ENCODE measurements around the gene MARK1.
"Not testable (repeated sequence)": the region's sequence is repeated elsewhere in the genome, so short reads cannot be mapped to it uniquely, and the experiment has no call there.

MARK1 gene

DNA sequence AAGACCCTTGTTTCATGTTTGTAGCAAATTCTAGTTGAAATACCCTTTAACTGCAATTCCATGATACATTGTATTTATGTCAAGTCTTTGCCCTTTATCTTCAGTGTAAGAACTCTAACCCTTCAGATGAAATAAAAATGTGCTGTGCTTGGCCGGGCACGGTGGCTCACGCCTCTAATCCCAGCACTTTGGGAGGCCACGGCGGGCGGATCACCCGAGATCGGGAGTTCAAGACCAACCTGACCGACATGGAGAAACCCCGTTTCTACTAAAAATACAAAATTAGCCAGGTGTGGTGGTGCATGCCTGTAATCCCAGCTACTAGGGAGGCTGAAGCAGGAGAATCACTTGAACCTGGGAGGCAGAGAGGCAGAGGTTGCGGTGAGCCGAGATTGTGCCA lies 155.8 kb downstream of the MARK1 start:
- not testable (repeated sequence) for H3K4me3 Mint-ChIP-seq; H3K4me1 Mint-ChIP-seq (ENCODE audit: low read depth); H3K27me3 Mint-ChIP-seq; H3K9me3 Mint-ChIP-seq (ENCODE audit: low read depth); H3K36me3 Mint-ChIP-seq; H3K27ac Mint-ChIP-seq

- H3K9me3 Mint-ChIP-seq (ENCODE audit: low read depth), result no peaks in the 10 kb centered on the region
- H3K27ac Mint-ChIP-seq, result no peak overlapping the region
- H3K27me3 Mint-ChIP-seq, result peaks cover 3% of the 10 kb centered on the region
- peaks cover 4% of the 10 kb centered on the region for H3K4me1 Mint-ChIP-seq (ENCODE audit: low read depth)
- no peak overlapping the region for H3K4me3 Mint-ChIP-seq
- no peaks in the 10 kb centered on the region for H3K36me3 Mint-ChIP-seq
Observed at GRCh38 chr1:220684890-220685289, 157.0 kb downstream of the MARK1 start.

- Mint-ChIP-seq H3K27ac (no peak overlapping the region), H3K9me3 (ENCODE audit: low read depth) (no peaks in the 10 kb centered on the region), H3K4me3 (no peak overlapping the region), H3K4me1 (ENCODE audit: low read depth) (peaks cover 8% of the 10 kb centered on the region), H3K27me3 (peaks cover 4% of the 10 kb centered on the region), H3K36me3 (no peaks in the 10 kb centered on the region)
Observed at GRCh38 chr1:220685879-220686278, 157.9 kb downstream of the MARK1 start.

DNA sequence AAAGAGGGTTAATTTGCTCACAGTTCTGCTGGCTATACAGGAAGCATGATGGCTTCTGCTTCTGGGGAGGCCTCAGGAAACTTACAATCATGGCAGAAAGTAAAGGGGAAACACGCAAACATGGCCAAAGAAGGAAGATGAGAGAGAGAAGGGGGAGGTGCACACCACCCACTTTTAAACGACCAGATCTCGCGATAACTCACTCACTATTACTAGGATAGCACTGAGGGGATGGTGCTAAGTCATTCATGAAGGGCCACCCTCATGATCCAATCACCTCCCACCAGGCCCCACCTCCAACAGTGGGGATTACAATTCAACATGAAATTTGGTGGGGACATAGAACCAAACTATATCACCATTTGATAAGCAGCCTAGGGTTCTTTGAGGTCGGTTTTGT lies 159.9 kb downstream of the MARK1 start:
- no peak overlapping the region for H3K27ac Mint-ChIP-seq
- H3K9me3 Mint-ChIP-seq (ENCODE audit: low read depth), result no peaks in the 10 kb centered on the region
- H3K4me3 Mint-ChIP-seq, result no peak overlapping the region
- no peaks in the 10 kb centered on the region for H3K36me3 Mint-ChIP-seq
- peaks cover 4% of the 10 kb centered on the region for H3K27me3 Mint-ChIP-seq
- peaks cover 8% of the 10 kb centered on the region for H3K4me1 Mint-ChIP-seq (ENCODE audit: low read depth)

DNA sequence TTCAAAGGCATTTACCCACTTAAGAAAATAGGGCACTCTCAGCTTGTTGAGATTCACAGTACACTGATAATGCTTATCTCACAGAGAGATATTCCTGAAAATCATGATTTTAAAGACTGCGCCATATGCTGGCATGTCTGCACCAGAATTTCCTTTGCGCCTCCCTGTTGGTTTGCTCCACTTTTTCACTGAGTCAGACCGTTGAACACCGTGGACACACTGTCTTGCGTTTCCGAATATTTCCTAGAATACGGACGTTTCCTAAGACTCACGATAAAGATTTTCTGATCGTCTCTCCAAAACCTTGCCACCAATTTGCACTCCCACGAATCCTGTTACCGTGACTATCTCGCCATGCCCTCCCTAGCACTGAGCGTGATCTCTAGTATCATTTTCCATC lies 161.7 kb downstream of the MARK1 start:
- H3K4me3 Mint-ChIP-seq, result peak overlapping the region; percentile 81
- peaks cover 8% of the 10 kb centered on the region for H3K4me1 Mint-ChIP-seq (ENCODE audit: low read depth)
- H3K27ac Mint-ChIP-seq, result no peak overlapping the region
- H3K36me3 Mint-ChIP-seq, result no peaks in the 10 kb centered on the region
- peaks cover 5% of the 10 kb centered on the region for H3K27me3 Mint-ChIP-seq
- H3K9me3 Mint-ChIP-seq (ENCODE audit: low read depth), result no peaks in the 10 kb centered on the region

DNA sequence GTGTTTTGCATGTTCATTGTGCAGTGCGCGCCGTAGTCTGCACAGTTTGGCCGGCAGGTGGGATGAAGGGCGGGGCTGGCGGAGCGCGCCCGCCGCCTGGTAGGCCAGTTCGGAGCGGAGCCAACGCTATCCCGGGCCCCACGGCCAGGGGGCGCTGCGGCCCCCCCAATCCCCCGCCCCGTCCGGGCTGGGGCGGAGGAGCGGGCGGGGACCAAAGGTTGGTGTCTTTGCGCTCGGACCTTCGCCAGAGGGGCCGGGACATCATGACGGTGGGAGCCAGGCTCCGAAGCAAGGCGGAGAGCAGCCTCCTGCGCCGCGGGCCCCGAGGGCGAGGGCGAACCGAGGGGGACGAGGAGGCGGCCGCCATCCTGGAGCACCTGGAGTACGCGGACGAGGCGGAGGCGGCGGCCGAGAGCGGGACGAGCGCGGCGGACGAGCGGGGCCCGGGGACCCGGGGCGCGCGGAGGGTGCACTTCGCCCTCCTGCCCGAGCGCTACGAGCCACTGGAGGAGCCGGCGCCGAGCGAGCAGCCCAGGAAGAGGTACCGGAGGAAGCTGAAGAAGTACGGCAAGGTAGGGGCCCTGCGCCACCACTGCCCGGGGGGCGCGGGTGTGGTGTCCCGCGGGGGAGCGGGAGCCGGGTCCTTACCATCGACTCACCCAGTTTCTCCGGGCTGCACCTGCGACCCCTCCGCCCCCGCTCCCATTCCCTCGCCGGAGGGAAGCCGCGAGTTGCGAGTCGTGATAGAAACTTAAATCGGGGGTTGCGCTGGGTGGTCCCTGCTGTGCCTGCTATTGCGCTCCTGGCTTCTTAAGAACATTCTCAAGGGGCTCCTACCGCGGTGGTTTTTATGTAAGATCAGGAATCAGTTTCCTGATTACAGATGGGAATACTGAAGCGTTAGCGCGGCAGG lies 162.5 kb downstream of the MARK1 start, which contains the start of gene C1orf115:
C1orf115 (plus strand) TSS at position 224 of the 913 bp plus-strand sequence; CDS start at position 264, 40 bp downstream.
- H3K36me3 Mint-ChIP-seq, result no peaks in the 10 kb centered on the region
- H3K4me1 Mint-ChIP-seq (ENCODE audit: low read depth), result peaks cover 8% of the 10 kb centered on the region
- H3K27me3 Mint-ChIP-seq, result peaks cover 5% of the 10 kb centered on the region
- no peak within 1 kb of the TSS for H3K27ac Mint-ChIP-seq
- peak within 1 kb of the TSS; percentile 81 for H3K4me3 Mint-ChIP-seq
- H3K9me3 Mint-ChIP-seq (ENCODE audit: low read depth), result no peaks in the 10 kb centered on the region

- H3K4me1 Mint-ChIP-seq (ENCODE audit: low read depth), result peaks cover 8% of the 10 kb centered on the region
- H3K4me3 Mint-ChIP-seq, result peak overlapping the region; percentile 68
- H3K27ac Mint-ChIP-seq, result no peak overlapping the region
- H3K9me3 Mint-ChIP-seq (ENCODE audit: low read depth), result no peaks in the 10 kb centered on the region
- peaks cover 5% of the 10 kb centered on the region for H3K27me3 Mint-ChIP-seq
- no peaks in the 10 kb centered on the region for H3K36me3 Mint-ChIP-seq
Observed at GRCh38 chr1:220691053-220691684, 163.2 kb downstream of the MARK1 start.

DNA sequence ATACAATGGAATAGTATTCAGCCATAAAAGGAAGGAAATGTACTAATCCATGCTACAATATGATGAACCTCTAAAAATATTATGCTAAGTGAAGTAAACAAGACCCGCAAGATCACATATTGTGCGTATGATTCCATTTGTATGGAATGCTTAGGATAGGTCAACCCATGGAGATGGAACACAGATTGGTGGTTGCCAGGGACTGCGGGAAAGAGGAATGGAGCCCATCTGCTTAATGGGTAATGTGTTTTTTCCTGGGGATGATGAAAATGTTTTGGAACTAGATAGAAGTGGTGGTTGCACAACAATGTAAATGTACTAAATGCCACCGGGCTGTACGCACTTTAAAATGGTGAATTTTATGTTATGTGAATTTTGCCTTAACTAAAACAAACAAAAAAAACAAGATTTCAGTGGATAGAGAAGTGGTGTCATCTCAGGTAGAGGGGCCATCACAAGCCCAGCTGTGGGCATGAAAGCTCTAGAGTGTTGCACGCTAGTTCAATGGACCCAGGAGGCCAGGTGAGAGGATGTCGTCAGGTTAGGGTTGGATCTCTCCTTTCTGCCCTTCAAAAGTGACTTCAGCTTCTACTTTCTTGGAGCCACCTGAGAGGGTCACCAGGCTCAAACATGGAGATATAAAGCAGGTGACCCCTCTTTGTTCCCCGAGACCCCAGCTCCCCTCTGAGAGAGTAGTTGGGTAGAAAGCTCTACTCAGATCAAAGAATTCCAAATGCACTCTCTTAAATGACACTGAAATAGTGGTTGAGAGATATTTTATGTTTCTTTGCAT lies 164.7 kb downstream of the MARK1 start:
- H3K4me1 Mint-ChIP-seq (ENCODE audit: low read depth), result peaks cover 8% of the 10 kb centered on the region
- H3K9me3 Mint-ChIP-seq (ENCODE audit: low read depth), result no peaks in the 10 kb centered on the region
- H3K4me3 Mint-ChIP-seq, result no peak overlapping the region
- H3K36me3 Mint-ChIP-seq, result no peaks in the 10 kb centered on the region
- no peak overlapping the region for H3K27ac Mint-ChIP-seq
- peaks cover 5% of the 10 kb centered on the region for H3K27me3 Mint-ChIP-seq

DNA sequence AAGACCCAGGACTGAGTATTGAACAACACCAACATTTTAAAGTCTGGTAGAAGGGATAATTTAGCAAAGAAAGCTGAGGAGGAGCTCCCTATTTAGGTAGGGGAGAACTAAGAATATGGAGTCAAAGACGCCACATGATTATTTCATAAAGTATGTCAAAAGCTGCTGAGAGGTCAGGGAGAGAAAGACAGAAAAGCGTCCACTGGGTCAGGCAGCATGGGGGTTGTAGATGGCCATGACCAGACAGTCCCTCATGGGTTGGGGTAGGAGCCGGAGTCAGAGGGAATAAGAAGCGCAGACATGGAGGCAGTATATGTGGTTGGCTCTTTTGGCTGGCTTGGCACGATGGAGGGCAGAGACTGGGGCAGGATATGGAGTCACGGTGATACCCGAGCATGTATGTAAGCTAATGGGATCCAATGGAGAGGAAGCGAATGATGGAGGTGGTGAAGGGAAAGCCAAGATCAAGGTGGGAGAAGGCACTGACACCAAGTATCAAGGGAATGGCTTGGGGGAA lies 167.0 kb downstream of the MARK1 start:
- H3K27me3 Mint-ChIP-seq, result peaks cover 2% of the 10 kb centered on the region
- no peaks in the 10 kb centered on the region for H3K9me3 Mint-ChIP-seq (ENCODE audit: low read depth)
- no peak overlapping the region for H3K27ac Mint-ChIP-seq
- peaks cover 5% of the 10 kb centered on the region for H3K4me1 Mint-ChIP-seq (ENCODE audit: low read depth)
- no peak overlapping the region for H3K4me3 Mint-ChIP-seq
- H3K36me3 Mint-ChIP-seq, result no peaks in the 10 kb centered on the region

DNA sequence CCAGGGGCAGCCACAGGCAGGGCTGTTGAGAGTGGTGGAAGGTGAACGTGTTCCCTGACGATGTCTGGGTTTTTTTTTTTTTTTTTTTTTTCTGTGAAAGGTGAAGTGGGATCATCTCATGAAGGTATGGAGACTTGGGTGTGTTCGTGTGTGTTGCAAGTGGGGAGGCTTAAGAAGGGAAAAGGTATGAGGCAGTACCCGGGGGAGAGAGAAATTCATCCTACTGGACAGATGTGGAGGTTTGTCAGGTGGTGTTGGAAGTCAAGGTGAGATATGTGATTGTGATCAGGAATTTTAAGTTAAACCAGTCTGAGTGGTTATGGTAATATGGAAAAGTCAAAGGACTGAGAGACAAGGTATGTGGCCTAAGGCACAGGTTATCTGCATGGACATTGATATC lies 167.5 kb downstream of the MARK1 start:
- Mint-ChIP-seq H3K4me3 (no peak overlapping the region), H3K36me3 (no peaks in the 10 kb centered on the region), H3K27ac (no peak overlapping the region), H3K27me3 (peaks cover 1% of the 10 kb centered on the region), H3K9me3 (ENCODE audit: low read depth) (no peaks in the 10 kb centered on the region), H3K4me1 (ENCODE audit: low read depth) (peaks cover 2% of the 10 kb centered on the region)

GRCh38 chr1:220696226-220696862 lies 168.4 kb downstream of the MARK1 start:
- no peak overlapping the region for H3K27ac Mint-ChIP-seq
- no peaks in the 10 kb centered on the region for H3K4me1 Mint-ChIP-seq (ENCODE audit: low read depth)
- H3K4me3 Mint-ChIP-seq, result no peak overlapping the region
- H3K9me3 Mint-ChIP-seq (ENCODE audit: low read depth), result no peaks in the 10 kb centered on the region
- peaks cover 1% of the 10 kb centered on the region for H3K27me3 Mint-ChIP-seq
- H3K36me3 Mint-ChIP-seq, result no peaks in the 10 kb centered on the region

- no peaks in the 10 kb centered on the region for H3K4me1 Mint-ChIP-seq (ENCODE audit: low read depth)
- H3K36me3 Mint-ChIP-seq, result no peaks in the 10 kb centered on the region
- H3K27me3 Mint-ChIP-seq, result peaks cover 1% of the 10 kb centered on the region
- H3K4me3 Mint-ChIP-seq, result no peak overlapping the region
- no peak overlapping the region for H3K27ac Mint-ChIP-seq
- no peaks in the 10 kb centered on the region for H3K9me3 Mint-ChIP-seq (ENCODE audit: low read depth)
Observed at GRCh38 chr1:220696863-220697231, 168.9 kb downstream of the MARK1 start.

- Mint-ChIP-seq H3K36me3 (no peaks in the 10 kb centered on the region), H3K4me1 (ENCODE audit: low read depth) (no peaks in the 10 kb centered on the region), H3K27ac (no peak overlapping the region), H3K9me3 (ENCODE audit: low read depth) (no peaks in the 10 kb centered on the region), H3K27me3 (peaks cover 1% of the 10 kb centered on the region), H3K4me3 (no peak overlapping the region)
Observed at GRCh38 chr1:220697326-220697725, 169.4 kb downstream of the MARK1 start.

DNA sequence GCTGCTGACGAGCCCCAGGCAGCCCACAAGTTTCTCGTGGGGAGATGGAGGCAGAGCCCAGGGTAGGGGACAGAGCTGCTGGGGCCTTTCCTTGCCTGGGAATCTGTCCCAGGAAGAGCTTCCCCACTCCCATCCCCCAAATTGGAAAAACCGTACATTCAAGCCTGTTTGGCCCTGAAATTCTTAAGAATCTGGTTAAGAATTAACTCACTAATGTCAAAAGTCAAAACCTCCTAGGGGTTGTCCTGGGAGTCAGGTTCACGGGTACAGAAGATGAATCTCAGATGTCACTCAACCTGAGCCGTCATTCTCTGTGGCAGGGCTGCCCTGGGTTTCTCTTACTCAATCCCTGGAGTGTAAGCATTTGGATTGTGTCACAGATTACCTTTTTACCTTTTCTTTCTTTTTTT lies 170.7 kb downstream of the MARK1 start:
- H3K27ac Mint-ChIP-seq, result no peak overlapping the region
- H3K9me3 Mint-ChIP-seq (ENCODE audit: low read depth), result no peaks in the 10 kb centered on the region
- H3K36me3 Mint-ChIP-seq, result no peaks in the 10 kb centered on the region
- H3K4me3 Mint-ChIP-seq, result no peak overlapping the region
- H3K27me3 Mint-ChIP-seq, result no peaks in the 10 kb centered on the region
- no peaks in the 10 kb centered on the region for H3K4me1 Mint-ChIP-seq (ENCODE audit: low read depth)

All from activated naive CD8-positive, alpha-beta T cell (primary cell).